ENCODE data around the gene CCHCR1. TPM values are rescaled to one million over a fixed set of nuclear protein-coding genes. Genes with fewer than 3 reads are reported as not detected.
A peak's percentile ranks its signal among the peaks of the same experiment; 100 is the strongest.

Gene CCHCR1
- total RNA-seq, 1 donor from 2014 or later, result 23.2 TPM

GRCh38 chr6:31128093-31128676 is 29.4 kb downstream of the CCHCR1 start:
- Histone ChIP-seq H2AFZ (replicated peaks) (no peak overlapping the region), H3K4me2 (no peak overlapping the region), H3K9me3 (ENCODE audit: low read depth) (no peaks in the 10 kb centered on the region), H3K4me1 (peaks cover 13% of the 10 kb centered on the region), H3K4me3 (no peak overlapping the region), H3K36me3 (no peaks in the 10 kb centered on the region), H3K27ac (no peak overlapping the region), H3K79me2 (ENCODE audit: low read depth) (no peaks in the 10 kb centered on the region), H3K27me3 (no peaks in the 10 kb centered on the region), H4K20me1 (ENCODE audit: low read depth) (no peaks in the 10 kb centered on the region), H3K9ac (no peak overlapping the region), H3F3A (ENCODE audit: low read depth) (no peaks in the 10 kb centered on the region)
- Mint-ChIP-seq H3K27me3 (ENCODE audit: insufficient read depth, low read depth) (peaks cover 9% of the 10 kb centered on the region), H3K27ac (peak overlapping the region; percentile 78), H3K36me3 (no peaks in the 10 kb centered on the region), H3K4me3 (no peak overlapping the region), H3K9me3 (no peaks in the 10 kb centered on the region), H3K4me1 (peaks cover 20% of the 10 kb centered on the region)
- peak; percentile 80 for DNase-seq (ENCODE audit: low spot score)
- TF ChIP-seq CTCF (IDR thresholded peaks at IDR 0.05) (peak; percentile 78), EZH2 (IDR thresholded peaks at IDR 0.05) (no peak), EZH2phosphoT487 (IDR thresholded peaks at IDR 0.05) (no peak)

GRCh38 chr6:31126396-31127175 is 31.0 kb downstream of the CCHCR1 start:
- Mint-ChIP-seq H3K36me3 (no peaks in the 10 kb centered on the region), H3K4me3 (no peak overlapping the region), H3K9me3 (no peaks in the 10 kb centered on the region), H3K27ac (peak overlapping the region; percentile 88), H3K4me1 (peaks cover 20% of the 10 kb centered on the region), H3K27me3 (ENCODE audit: insufficient read depth, low read depth) (peaks cover 9% of the 10 kb centered on the region)
- no peaks in the 10 kb centered on the region for H4K20me1 ChIP-seq (ENCODE audit: low read depth)
- DNase-seq (ENCODE audit: low spot score), result no peak
- H3K79me2 ChIP-seq (ENCODE audit: low read depth), result no peaks in the 10 kb centered on the region
- H2AFZ ChIP-seq (replicated peaks), result peak overlapping the region; percentile 50
- peaks cover 13% of the 10 kb centered on the region for H3K4me1 ChIP-seq
- TF ChIP-seq CTCF (IDR thresholded peaks at IDR 0.05) (no peak), EZH2phosphoT487 (IDR thresholded peaks at IDR 0.05) (no peak), EZH2 (IDR thresholded peaks at IDR 0.05) (no peak)
- H3K27ac ChIP-seq, result no peak overlapping the region
- H3K9me3 ChIP-seq (ENCODE audit: low read depth), result no peaks in the 10 kb centered on the region
- H3K9ac ChIP-seq, result no peak overlapping the region
- H3K4me2 ChIP-seq, result no peak overlapping the region
- no peaks in the 10 kb centered on the region for H3K27me3 ChIP-seq
- no peak overlapping the region for H3K4me3 ChIP-seq
- no peaks in the 10 kb centered on the region for H3K36me3 ChIP-seq
- no peaks in the 10 kb centered on the region for H3F3A ChIP-seq (ENCODE audit: low read depth)

GRCh38 chr6:31125586-31126363 is 31.8 kb downstream of the CCHCR1 start:
- Histone ChIP-seq H3K4me2 (no peak overlapping the region), H2AFZ (replicated peaks) (no peak overlapping the region)
- TF ChIP-seq EZH2 (IDR thresholded peaks at IDR 0.05) (no peak), CTCF (IDR thresholded peaks at IDR 0.05) (no peak), EZH2phosphoT487 (IDR thresholded peaks at IDR 0.05) (no peak)

More at GRCh38 chr6:31125586-31126363, 31.8 kb downstream of the CCHCR1 start:
- H3K4me1 ChIP-seq, result peaks cover 13% of the 10 kb centered on the region
- H3K27me3 ChIP-seq, result no peaks in the 10 kb centered on the region
- no peaks in the 10 kb centered on the region for H3K36me3 ChIP-seq
- peaks cover 20% of the 10 kb centered on the region for H3K4me1 Mint-ChIP-seq
- H3K9me3 Mint-ChIP-seq, result no peaks in the 10 kb centered on the region
- no peaks in the 10 kb centered on the region for H3F3A ChIP-seq (ENCODE audit: low read depth)
- H3K9ac ChIP-seq, result no peak overlapping the region
- no peaks in the 10 kb centered on the region for H4K20me1 ChIP-seq (ENCODE audit: low read depth)
- no peak for DNase-seq (ENCODE audit: low spot score)
- no peak overlapping the region for H3K4me3 ChIP-seq
- H3K36me3 Mint-ChIP-seq, result no peaks in the 10 kb centered on the region
- H3K27me3 Mint-ChIP-seq (ENCODE audit: insufficient read depth, low read depth), result peaks cover 9% of the 10 kb centered on the region
- H3K79me2 ChIP-seq (ENCODE audit: low read depth), result no peaks in the 10 kb centered on the region
- no peak overlapping the region for H3K4me3 Mint-ChIP-seq
- no peaks in the 10 kb centered on the region for H3K9me3 ChIP-seq (ENCODE audit: low read depth)
- peak overlapping the region; percentile 38 for H3K27ac Mint-ChIP-seq
- no peak overlapping the region for H3K27ac ChIP-seq

Data from neural progenitor cell (in vitro differentiated cells).